ENCODE measurements around the gene TRRAP. TPM values are rescaled to one million over a fixed set of nuclear protein-coding genes. Genes with fewer than 3 reads are reported as not detected.

The TRRAP gene
- polyA plus RNA-seq, 1 donor from 2014 or later = 12.9 TPM

DNA sequence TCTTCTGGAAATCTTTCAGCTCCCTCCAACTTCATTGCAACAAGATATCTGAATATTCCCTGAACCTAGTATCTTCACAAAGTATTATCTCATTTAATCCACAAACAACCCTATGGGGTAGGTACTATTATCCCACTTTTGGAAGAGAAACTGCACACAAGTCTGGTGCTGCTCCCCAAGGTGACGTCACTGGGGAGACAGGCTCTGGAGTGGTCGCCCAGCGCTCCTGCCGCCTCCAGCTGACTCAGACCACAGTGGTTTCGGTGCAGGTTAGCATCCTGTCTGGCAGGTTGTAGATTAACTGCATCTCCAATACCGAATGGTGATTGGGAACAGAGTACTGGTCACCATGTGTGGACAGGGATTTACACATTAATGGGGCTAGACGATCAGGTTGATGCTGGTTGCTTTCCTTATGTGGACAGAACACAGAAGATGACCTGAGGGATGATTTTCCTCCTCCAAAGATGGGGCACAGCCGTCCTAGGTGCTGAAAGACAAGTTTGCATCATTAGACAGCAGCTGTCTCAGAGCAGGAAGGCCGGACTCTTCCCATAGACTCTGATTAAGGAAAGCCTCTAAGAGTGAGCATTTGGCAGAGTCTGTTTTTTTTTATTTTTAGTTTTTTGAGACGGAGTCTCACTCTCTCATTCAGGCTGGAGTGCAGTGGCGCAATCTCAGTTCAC is 128.6 kb downstream of the TRRAP start:
- Histone ChIP-seq H3K79me2 (replicated peaks; ENCODE audit: insufficient read depth, low read length) (no peaks in the 10 kb centered on the region), H3K27me3 (ENCODE audit: insufficient read depth, low read depth, low read length) (no peaks in the 10 kb centered on the region), H3K27ac (ENCODE audit: low read length) (no peak overlapping the region), H4K20me1 (ENCODE audit: insufficient read depth) (no peaks in the 10 kb centered on the region), H3K4me2 (ENCODE audit: low read length) (no peak overlapping the region), H3F3A (ENCODE audit: insufficient read depth, low read length, poor library complexity, severe bottlenecking) (no peaks in the 10 kb centered on the region), H2AFZ (ENCODE audit: low read depth, low read length) (no peak overlapping the region), H3K4me3 (ENCODE audit: low read length) (no peak overlapping the region), H3K36me3 (ENCODE audit: insufficient read depth, low read length) (peaks cover 9% of the 10 kb centered on the region), H3K9me3 (ENCODE audit: low read length) (no peaks in the 10 kb centered on the region), H3K9me2 (ENCODE audit: insufficient read depth, low read length) (no peaks in the 10 kb centered on the region), H3K9ac (ENCODE audit: low read length) (no peak overlapping the region)
- TF ChIP-seq, protein P1, sequence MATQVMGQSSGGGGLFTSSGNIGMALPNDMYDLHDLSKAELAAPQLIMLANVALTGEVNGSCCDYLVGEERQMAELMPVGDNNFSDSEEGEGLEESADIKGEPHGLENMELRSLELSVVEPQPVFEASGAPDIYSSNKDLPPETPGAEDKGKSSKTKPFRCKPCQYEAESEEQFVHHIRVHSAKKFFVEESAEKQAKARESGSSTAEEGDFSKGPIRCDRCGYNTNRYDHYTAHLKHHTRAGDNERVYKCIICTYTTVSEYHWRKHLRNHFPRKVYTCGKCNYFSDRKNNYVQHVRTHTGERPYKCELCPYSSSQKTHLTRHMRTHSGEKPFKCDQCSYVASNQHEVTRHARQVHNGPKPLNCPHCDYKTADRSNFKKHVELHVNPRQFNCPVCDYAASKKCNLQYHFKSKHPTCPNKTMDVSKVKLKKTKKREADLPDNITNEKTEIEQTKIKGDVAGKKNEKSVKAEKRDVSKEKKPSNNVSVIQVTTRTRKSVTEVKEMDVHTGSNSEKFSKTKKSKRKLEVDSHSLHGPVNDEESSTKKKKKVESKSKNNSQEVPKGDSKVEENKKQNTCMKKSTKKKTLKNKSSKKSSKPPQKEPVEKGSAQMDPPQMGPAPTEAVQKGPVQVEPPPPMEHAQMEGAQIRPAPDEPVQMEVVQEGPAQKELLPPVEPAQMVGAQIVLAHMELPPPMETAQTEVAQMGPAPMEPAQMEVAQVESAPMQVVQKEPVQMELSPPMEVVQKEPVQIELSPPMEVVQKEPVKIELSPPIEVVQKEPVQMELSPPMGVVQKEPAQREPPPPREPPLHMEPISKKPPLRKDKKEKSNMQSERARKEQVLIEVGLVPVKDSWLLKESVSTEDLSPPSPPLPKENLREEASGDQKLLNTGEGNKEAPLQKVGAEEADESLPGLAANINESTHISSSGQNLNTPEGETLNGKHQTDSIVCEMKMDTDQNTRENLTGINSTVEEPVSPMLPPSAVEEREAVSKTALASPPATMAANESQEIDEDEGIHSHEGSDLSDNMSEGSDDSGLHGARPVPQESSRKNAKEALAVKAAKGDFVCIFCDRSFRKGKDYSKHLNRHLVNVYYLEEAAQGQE (IDR thresholded peaks at IDR 0.05; ENCODE audit: borderline replicate concordance) = no peak
- TF ChIP-seq MXI1 (conservative IDR thresholded peaks at IDR 0.05; ENCODE audit: poor library complexity, severe bottlenecking) = no peak
- no peak for TF ChIP-seq SMC3 (conservative IDR thresholded peaks at IDR 0.05; ENCODE audit: poor library complexity)
- no peak for TF ChIP-seq RAD21 (conservative IDR thresholded peaks at IDR 0.05)
- TF ChIP-seq TAF1 (IDR thresholded peaks at IDR 0.05; ENCODE audit: low read depth) = no peak
- TF ChIP-seq EP300 (conservative IDR thresholded peaks at IDR 0.05; ENCODE audit: poor library complexity, severe bottlenecking) = no peak
- TF ChIP-seq, protein P2, sequence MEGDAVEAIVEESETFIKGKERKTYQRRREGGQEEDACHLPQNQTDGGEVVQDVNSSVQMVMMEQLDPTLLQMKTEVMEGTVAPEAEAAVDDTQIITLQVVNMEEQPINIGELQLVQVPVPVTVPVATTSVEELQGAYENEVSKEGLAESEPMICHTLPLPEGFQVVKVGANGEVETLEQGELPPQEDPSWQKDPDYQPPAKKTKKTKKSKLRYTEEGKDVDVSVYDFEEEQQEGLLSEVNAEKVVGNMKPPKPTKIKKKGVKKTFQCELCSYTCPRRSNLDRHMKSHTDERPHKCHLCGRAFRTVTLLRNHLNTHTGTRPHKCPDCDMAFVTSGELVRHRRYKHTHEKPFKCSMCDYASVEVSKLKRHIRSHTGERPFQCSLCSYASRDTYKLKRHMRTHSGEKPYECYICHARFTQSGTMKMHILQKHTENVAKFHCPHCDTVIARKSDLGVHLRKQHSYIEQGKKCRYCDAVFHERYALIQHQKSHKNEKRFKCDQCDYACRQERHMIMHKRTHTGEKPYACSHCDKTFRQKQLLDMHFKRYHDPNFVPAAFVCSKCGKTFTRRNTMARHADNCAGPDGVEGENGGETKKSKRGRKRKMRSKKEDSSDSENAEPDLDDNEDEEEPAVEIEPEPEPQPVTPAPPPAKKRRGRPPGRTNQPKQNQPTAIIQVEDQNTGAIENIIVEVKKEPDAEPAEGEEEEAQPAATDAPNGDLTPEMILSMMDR (IDR thresholded peaks at IDR 0.05; ENCODE audit: poor library complexity, severe bottlenecking) = no peak
- no peak for TF ChIP-seq EZH2 (IDR thresholded peaks at IDR 0.05; ENCODE audit: borderline replicate concordance, insufficient read depth, low read length, poor library complexity, severe bottlenecking)
- TF ChIP-seq POLR2AphosphoS5 (IDR thresholded peaks at IDR 0.05) = no peak

DNA sequence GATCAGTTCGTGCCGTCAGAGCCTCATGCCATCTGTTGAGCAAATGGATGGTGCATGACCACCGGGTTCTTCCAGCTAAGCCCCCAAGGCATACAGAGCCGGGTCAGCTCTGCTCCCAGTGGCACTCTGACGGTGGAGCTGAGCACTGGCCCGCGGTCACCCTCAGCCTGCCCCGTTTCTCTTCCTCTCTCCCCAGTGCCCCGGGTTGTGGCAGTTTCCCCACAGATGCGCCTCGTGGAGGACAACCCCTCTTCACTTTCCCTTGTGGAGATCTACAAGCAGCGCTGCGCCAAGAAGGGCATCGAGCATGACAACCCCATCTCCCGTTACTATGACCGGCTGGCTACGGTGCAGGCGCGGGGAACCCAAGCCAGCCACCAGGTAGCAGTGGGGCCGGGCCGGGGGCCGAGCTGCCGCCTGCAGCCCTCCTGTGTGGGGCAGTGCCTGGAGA is 129.9 kb downstream of the TRRAP start:
- Histone ChIP-seq H3K27ac (ENCODE audit: low read length) (no peak overlapping the region), H3K36me3 (ENCODE audit: insufficient read depth, low read length) (peaks cover 9% of the 10 kb centered on the region), H3K9me2 (ENCODE audit: insufficient read depth, low read length) (no peaks in the 10 kb centered on the region), H3K4me2 (ENCODE audit: low read length) (no peak overlapping the region), H3F3A (ENCODE audit: insufficient read depth, low read length, poor library complexity, severe bottlenecking) (no peaks in the 10 kb centered on the region), H3K9me3 (ENCODE audit: low read length) (no peaks in the 10 kb centered on the region), H3K27me3 (ENCODE audit: insufficient read depth, low read depth, low read length) (no peaks in the 10 kb centered on the region), H3K4me3 (ENCODE audit: low read length) (no peak overlapping the region), H2AFZ (ENCODE audit: low read depth, low read length) (no peak overlapping the region), H3K79me2 (replicated peaks; ENCODE audit: insufficient read depth, low read length) (no peaks in the 10 kb centered on the region), H3K9ac (ENCODE audit: low read length) (no peak overlapping the region), H4K20me1 (ENCODE audit: insufficient read depth) (no peaks in the 10 kb centered on the region)
- TF ChIP-seq TAF1 (IDR thresholded peaks at IDR 0.05; ENCODE audit: low read depth) (no peak), SMC3 (conservative IDR thresholded peaks at IDR 0.05; ENCODE audit: poor library complexity) (no peak), EP300 (conservative IDR thresholded peaks at IDR 0.05; ENCODE audit: poor library complexity, severe bottlenecking) (no peak), MXI1 (conservative IDR thresholded peaks at IDR 0.05; ENCODE audit: poor library complexity, severe bottlenecking) (no peak), POLR2AphosphoS5 (IDR thresholded peaks at IDR 0.05) (no peak), EZH2 (IDR thresholded peaks at IDR 0.05; ENCODE audit: borderline replicate concordance, insufficient read depth, low read length, poor library complexity, severe bottlenecking) (no peak), RAD21 (conservative IDR thresholded peaks at IDR 0.05) (no peak)
- TF ChIP-seq, protein P1 (IDR thresholded peaks at IDR 0.05; ENCODE audit: borderline replicate concordance) = no peak
- TF ChIP-seq, protein P2 (IDR thresholded peaks at IDR 0.05; ENCODE audit: poor library complexity, severe bottlenecking) = no peak

Measured in neural cell (in vitro differentiated cells).